ENCODE results near the gene PACC1. TPM values are rescaled to one million over a fixed set of nuclear protein-coding genes. Genes with fewer than 3 reads are reported as not detected.

The PACC1 gene
- total RNA-seq (2021) (14.5 and 15.6 TPM in 2 replicates), Bru-seq, nascent RNA (percentile 62 among the genes with signal in this experiment), BruChase-seq, experiment 1, labeled RNA remaining after a 2-hour chase (percentile 71 among the genes with signal in this experiment), BruChase-seq, experiment 2, labeled RNA remaining after a 6-hour chase (percentile 63 among the genes with signal in this experiment)
- long read RNA-seq, transcript TMEM206-201 (8 exons, 2,475 nt): major isoform, 23 of 31 reads
- long read RNA-seq, partial matches to known transcripts: 2 of 31 reads
- long read RNA-seq, other reads (novel, unspliced or antisense): 6 of 31 reads

GRCh38 chr1:212414328-212415106 lies at the start of gene PACC1:
TSS of gene PACC1 (minus strand) at chr1:212414886. CDS start at chr1:212414757, 129 bp downstream.
- H3K9me3 ChIP-seq (ENCODE audit: low read depth, low read length, poor library complexity, severe bottlenecking): no peaks in the 10 kb centered on the region
- peaks cover 11% of the 10 kb centered on the region for H3K4me1 ChIP-seq (ENCODE audit: insufficient read depth, low read length, poor library complexity, severe bottlenecking)
- H3K36me3 ChIP-seq (ENCODE audit: insufficient read depth, low read length, poor library complexity, severe bottlenecking): peaks cover 6% of the 10 kb centered on the region
- TF ChIP-seq EZH2 (IDR thresholded peaks at IDR 0.05; ENCODE audit: borderline replicate concordance, low read depth, low read length, poor library complexity, severe bottlenecking): no peak
- TF ChIP-seq, protein P1, sequence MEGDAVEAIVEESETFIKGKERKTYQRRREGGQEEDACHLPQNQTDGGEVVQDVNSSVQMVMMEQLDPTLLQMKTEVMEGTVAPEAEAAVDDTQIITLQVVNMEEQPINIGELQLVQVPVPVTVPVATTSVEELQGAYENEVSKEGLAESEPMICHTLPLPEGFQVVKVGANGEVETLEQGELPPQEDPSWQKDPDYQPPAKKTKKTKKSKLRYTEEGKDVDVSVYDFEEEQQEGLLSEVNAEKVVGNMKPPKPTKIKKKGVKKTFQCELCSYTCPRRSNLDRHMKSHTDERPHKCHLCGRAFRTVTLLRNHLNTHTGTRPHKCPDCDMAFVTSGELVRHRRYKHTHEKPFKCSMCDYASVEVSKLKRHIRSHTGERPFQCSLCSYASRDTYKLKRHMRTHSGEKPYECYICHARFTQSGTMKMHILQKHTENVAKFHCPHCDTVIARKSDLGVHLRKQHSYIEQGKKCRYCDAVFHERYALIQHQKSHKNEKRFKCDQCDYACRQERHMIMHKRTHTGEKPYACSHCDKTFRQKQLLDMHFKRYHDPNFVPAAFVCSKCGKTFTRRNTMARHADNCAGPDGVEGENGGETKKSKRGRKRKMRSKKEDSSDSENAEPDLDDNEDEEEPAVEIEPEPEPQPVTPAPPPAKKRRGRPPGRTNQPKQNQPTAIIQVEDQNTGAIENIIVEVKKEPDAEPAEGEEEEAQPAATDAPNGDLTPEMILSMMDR (conservative IDR thresholded peaks at IDR 0.05; ENCODE audit: low read depth, low read length): 0 out of 2 replicates have a peak, but pooled peaks have one; percentile 16
- ChIA-PET CTCF (no interaction called here), POLR2A (ENCODE audit: low non-redundant PET) (interaction anchor here (0.6 kb wide), 1 partner anchor 12 kb away, joined by 3 read pairs; no protein-coding TSS in a partner anchor)
- intact Hi-C loops (cut with micrococcal nuclease; ENCODE audit: unreplicated experiment): no loop called here
- BruUV-seq (replicated peaks): no TSS peak
- H3K27me3 ChIP-seq (replicated peaks; ENCODE audit: insufficient read depth, low read depth, low read length, poor library complexity): no peaks in the 10 kb centered on the region
- H3K4me3 ChIP-seq (ENCODE audit: low read depth, low read length, poor library complexity, severe bottlenecking): peak within 1 kb of the TSS; percentile 80
- DNase-seq (ENCODE audit: low spot score): peak; percentile 91
- peak within 1 kb of the TSS; percentile 45 for H3K27ac ChIP-seq (ENCODE audit: low read depth, low read length, poor library complexity, severe bottlenecking)

GRCh38 chr1:212463565-212464285 lies 49.0 kb upstream of the PACC1 start:
- ChIA-PET CTCF (interaction anchor here (1.0 kb wide), 1 partner anchor 783 kb away, joined by 3 read pairs; no protein-coding TSS in a partner anchor), POLR2A (ENCODE audit: low non-redundant PET) (no interaction called here)
- H3K4me1 ChIP-seq (ENCODE audit: insufficient read depth, low read length, poor library complexity, severe bottlenecking): no peaks in the 10 kb centered on the region
- H3K27me3 ChIP-seq (replicated peaks; ENCODE audit: insufficient read depth, low read depth, low read length, poor library complexity): no peaks in the 10 kb centered on the region
- no peaks in the 10 kb centered on the region for H3K36me3 ChIP-seq (ENCODE audit: insufficient read depth, low read length, poor library complexity, severe bottlenecking)
- no peak overlapping the region for H3K4me3 ChIP-seq (ENCODE audit: low read depth, low read length, poor library complexity, severe bottlenecking)
- no peak overlapping the region for H3K27ac ChIP-seq (ENCODE audit: low read depth, low read length, poor library complexity, severe bottlenecking)
- DNase-seq (ENCODE audit: low spot score): no peak
- TF ChIP-seq, protein P1 (conservative IDR thresholded peaks at IDR 0.05; ENCODE audit: low read depth, low read length): no peak
- no peak for TF ChIP-seq EZH2 (IDR thresholded peaks at IDR 0.05; ENCODE audit: borderline replicate concordance, low read depth, low read length, poor library complexity, severe bottlenecking)
- H3K9me3 ChIP-seq (ENCODE audit: low read depth, low read length, poor library complexity, severe bottlenecking): no peaks in the 10 kb centered on the region
- intact Hi-C loops (cut with micrococcal nuclease; ENCODE audit: unreplicated experiment): no loop called here
- no TSS peak for BruUV-seq (replicated peaks)

DNA sequence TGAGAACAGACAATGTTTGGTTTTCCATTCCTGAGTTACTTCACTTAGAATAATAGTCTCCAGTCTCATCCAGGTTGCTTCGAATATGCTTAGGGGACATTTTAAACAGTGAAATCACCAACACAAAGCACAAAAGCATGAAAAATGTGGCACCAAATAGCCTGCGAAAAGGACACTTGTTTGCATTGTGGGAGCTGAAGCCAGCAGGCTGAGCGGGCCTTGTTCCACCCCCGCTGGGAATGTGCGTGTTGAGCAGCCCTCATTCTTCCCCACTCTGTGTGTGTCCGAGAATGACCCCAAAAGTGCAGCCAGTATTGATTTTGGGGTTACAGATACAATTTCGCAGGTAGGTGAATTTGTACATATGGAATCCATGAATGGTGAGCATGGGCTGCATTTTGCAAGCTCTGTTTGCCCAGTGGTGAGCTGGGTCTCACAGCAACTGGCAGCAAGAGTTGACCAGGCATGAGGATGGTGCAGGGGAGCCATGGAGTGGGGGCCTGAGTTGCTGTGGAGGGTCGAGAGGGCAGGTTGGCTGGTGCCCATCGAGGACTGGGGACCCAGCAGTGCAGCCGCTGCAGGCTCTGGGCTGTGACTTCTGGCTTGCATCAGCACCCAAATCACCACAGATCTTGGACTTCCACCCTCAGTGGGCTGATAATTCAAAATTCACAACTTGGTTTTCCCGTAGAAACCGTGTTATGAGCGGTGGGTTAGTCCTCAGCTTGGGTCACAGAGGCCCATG lies 47.4 kb upstream of the PACC1 start:
- TF ChIP-seq, protein P1 (conservative IDR thresholded peaks at IDR 0.05; ENCODE audit: low read depth, low read length): no peak
- TF ChIP-seq EZH2 (IDR thresholded peaks at IDR 0.05; ENCODE audit: borderline replicate concordance, low read depth, low read length, poor library complexity, severe bottlenecking): no peak
- no peak for DNase-seq (ENCODE audit: low spot score)
- Histone ChIP-seq H3K9me3 (ENCODE audit: low read depth, low read length, poor library complexity, severe bottlenecking) (no peaks in the 10 kb centered on the region), H3K27ac (ENCODE audit: low read depth, low read length, poor library complexity, severe bottlenecking) (no peak overlapping the region), H3K36me3 (ENCODE audit: insufficient read depth, low read length, poor library complexity, severe bottlenecking) (no peaks in the 10 kb centered on the region), H3K4me1 (ENCODE audit: insufficient read depth, low read length, poor library complexity, severe bottlenecking) (no peaks in the 10 kb centered on the region), H3K27me3 (replicated peaks; ENCODE audit: insufficient read depth, low read depth, low read length, poor library complexity) (no peaks in the 10 kb centered on the region), H3K4me3 (ENCODE audit: low read depth, low read length, poor library complexity, severe bottlenecking) (no peak overlapping the region)
- intact Hi-C loops (cut with micrococcal nuclease; ENCODE audit: unreplicated experiment): no loop called here
- CTCF ChIA-PET: no interaction called here
- POLR2A ChIA-PET (ENCODE audit: low non-redundant PET): no interaction called here
- BruUV-seq (replicated peaks): no TSS peak

All from A673 (cell line).